AG04449 (cell line): ENCODE data around the gene SMPDL3B.

Experiments
- CTCF ChIA-PET: fragments of 350-600 bp; formaldehyde crosslinking; extraction: SDS; loops from one replicate; lab custom pipeline; 2021; ENCODE audit warnings: antibody characterized with exemption; lab: Yijun Ruan, JAX
- POLR2A ChIA-PET: fragments of 400-600, 350-600 bp; formaldehyde crosslinking; extraction: SDS; loops from one replicate; lab custom pipeline; 2020; ENCODE audit warnings: antibody characterized with exemption, inconsistent platforms; lab: Yijun Ruan, JAX
- DNase-seq: peaks from one replicate; pipeline ENCODE4 v3.0.0-alpha.2; 2010; ENCODE audit warnings: low read depth, low spot score
- H3K4me3 ChIP-seq: 2 replicates; pipeline ENCODE4 v1.5.1; 2011; ENCODE audit warnings: low read depth, mild to moderate bottlenecking, control low read depth, low read length
- TF ChIP-seq, protein P1 (sequence below): IDR thresholded peaks from one replicate; pipeline ENCODE4 v1.5.1; 2011; ENCODE audit warnings: mild to moderate bottlenecking, moderate library complexity, low read length, control low read depth, inconsistent platforms; ENCODE audit not compliant: insufficient read depth; ENCODE audit errors: missing control alignments

The SMPDL3B gene

DNA sequence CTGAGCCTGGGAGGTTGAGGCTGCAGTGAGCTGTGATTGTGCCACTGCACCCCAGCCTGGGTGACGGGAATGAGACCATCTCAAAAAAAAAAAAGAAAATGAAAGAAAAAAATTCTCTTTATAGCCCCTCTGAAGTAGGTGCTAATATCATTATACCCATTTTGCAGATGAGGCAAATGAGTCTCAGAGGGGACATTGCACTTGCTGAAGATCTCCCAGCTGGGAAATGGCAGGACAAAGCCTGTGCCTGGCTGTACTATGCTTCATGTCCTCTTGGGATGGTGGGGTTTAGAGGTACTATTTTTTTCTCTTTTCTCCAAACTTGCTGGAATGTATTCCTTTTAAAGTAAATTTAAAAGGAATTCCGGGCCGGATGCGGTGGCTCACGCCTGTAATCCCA lies 1.6 kb downstream of the SMPDL3B start:
- CTCF ChIA-PET = interaction anchor here (1.4 kb wide), 1 partner anchor 34 kb away, joined by 3 read pairs; no protein-coding TSS in a partner anchor
- no peak for DNase-seq
- no peak overlapping the region for H3K4me3 ChIP-seq
- POLR2A ChIA-PET = interaction anchor here (0.6 kb wide), 1 partner anchor 35 kb away, joined by 4 read pairs; no protein-coding TSS in a partner anchor
- TF ChIP-seq, protein P1, sequence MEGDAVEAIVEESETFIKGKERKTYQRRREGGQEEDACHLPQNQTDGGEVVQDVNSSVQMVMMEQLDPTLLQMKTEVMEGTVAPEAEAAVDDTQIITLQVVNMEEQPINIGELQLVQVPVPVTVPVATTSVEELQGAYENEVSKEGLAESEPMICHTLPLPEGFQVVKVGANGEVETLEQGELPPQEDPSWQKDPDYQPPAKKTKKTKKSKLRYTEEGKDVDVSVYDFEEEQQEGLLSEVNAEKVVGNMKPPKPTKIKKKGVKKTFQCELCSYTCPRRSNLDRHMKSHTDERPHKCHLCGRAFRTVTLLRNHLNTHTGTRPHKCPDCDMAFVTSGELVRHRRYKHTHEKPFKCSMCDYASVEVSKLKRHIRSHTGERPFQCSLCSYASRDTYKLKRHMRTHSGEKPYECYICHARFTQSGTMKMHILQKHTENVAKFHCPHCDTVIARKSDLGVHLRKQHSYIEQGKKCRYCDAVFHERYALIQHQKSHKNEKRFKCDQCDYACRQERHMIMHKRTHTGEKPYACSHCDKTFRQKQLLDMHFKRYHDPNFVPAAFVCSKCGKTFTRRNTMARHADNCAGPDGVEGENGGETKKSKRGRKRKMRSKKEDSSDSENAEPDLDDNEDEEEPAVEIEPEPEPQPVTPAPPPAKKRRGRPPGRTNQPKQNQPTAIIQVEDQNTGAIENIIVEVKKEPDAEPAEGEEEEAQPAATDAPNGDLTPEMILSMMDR = no peak

DNA sequence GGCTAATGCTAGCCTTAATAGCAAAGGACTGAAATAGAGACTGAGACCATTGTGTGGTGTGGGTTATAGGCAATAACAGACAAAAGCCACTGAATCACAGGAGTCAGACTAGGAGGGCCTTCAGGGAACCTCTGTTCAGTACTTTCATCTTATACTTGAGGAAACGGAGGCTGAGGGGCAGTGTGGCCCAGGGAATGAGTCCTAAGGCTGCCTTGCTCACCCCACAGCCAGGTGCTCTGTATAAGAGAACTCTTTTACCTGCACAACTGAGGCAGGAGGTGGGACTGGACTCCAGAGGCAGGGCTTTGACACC lies 2.7 kb downstream of the SMPDL3B start:
- TF ChIP-seq, protein P1 = no peak
- ChIA-PET POLR2A (no interaction called here), CTCF (interaction anchor here (0.6 to 5.2 kb wide), 2 partner anchors 14 to 43 kb away, joined by 3 to 45 read pairs; no protein-coding TSS in a partner anchor)
- no peak for DNase-seq
- no peak overlapping the region for H3K4me3 ChIP-seq

DNA sequence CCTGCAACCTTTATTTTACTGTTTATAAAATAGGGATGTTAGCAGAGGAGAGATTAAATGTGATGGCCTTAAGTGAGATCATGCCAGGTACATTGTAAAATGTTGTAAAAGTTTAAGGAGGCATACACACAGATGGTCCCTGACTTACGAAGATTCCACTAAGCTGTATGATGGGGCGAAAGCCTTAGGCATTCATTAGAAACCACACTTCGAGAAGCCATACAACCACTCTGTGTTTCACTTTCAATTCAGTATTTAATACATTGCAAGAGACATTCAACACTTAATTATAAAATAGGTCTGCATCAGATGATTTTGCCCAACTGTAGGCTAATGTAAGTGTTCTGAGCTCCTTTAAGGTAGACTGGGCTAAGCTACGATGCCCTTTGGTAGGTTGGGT lies 3.7 kb downstream of the SMPDL3B start:
- H3K4me3 ChIP-seq = no peak overlapping the region
- CTCF ChIA-PET = interaction anchor here (2.0 to 5.2 kb wide), 3 partner anchors 10 to 42 kb away, joined by 6 to 45 read pairs (median 11); no protein-coding TSS in a partner anchor
- DNase-seq = no peak
- POLR2A ChIA-PET = no interaction called here
- TF ChIP-seq, protein P1 = no peak

DNA sequence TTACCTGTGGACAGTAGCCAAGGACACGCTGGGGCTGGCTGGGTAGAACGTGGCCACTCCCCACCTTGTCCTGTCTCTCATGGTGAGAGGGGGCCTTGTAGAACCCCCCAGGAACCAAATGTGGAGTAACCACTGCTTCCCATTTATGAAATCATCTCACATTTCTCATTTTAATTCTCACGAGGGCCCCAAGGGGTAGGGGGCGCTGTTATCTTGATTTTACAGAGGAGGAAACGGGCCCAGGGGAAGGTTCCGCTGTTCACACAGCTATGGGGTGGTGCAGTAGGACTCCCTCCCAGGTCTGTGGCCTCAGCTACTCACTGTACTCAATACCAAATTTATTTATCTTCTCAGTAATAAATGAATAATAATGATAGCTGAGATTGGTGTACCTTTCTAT lies 5.5 kb downstream of the SMPDL3B start:
- no peak for DNase-seq
- TF ChIP-seq, protein P1 = no peak
- POLR2A ChIA-PET = no interaction called here
- CTCF ChIA-PET = interaction anchor here (0.7 to 5.2 kb wide), 16 partner anchors 8 to 272 kb away, joined by 3 to 45 read pairs (median 4); no protein-coding TSS in a partner anchor
- H3K4me3 ChIP-seq = no peak overlapping the region

DNA sequence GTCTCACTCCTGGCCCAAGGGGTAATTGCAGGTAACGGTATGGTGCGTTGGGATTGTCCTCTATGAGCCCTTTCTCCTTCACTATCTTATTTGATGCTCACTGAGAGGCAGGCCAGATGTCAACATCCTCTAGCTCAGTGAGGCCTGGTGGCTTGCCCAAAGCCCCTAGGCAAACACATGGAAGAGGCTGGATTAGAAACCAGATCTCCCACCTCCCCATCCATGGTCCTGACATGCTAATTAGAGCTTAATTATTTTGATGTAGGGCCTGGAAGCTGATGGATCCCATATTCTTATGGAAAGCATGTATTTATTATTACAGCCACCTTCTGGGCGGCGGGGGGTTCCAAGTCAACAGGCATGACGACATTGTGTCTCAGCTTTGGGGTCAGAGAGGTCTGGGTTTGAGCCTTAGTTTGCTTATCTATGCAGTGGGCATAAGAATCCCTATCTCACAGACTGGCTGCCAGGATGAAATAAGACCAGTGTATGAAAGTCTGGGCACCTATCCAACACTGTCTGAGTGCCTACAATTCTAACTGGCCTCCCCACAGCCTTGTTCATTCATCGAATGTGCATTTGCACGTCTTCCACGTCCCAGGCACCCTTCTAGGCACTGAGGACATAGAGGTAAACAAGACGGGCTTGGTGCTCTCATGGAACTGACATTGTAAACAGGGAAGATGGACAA lies 6.2 kb downstream of the SMPDL3B start:
- POLR2A ChIA-PET = no interaction called here
- CTCF ChIA-PET = interaction anchor here (0.7 to 5.2 kb wide), 13 partner anchors 8 to 271 kb away, joined by 3 to 45 read pairs (median 4); no protein-coding TSS in a partner anchor
- TF ChIP-seq, protein P1 = no peak
- no peak for DNase-seq
- no peak overlapping the region for H3K4me3 ChIP-seq
